Gastrocnemius medialis (tissue), 4 donors: ENCODE data around the gene LRMDA.

ENCODE experiments used
- CTCF ChIP-seq, 5 experiments: fragments of 450-650 bp in 3 of 5; fragments of 200-600 bp in 2 of 5; sonication (generic) in 2 of 5; IDR thresholded peaks in 4 of 5; conservative IDR thresholded peaks in 1 of 5; 1 replicate in 4 of 5; 2 replicates in 1 of 5; pipeline ENCODE4 v1.5.1; 2016 to 2019; ENCODE audit warnings: antibody characterized with exemption in 5 of 5, mild to moderate bottlenecking in 3 of 5, moderate library complexity in 3 of 5
- POLR2A ChIP-seq, 2 donors: fragments of 450-650 bp; IDR thresholded peaks; one replicate each; pipeline ENCODE4 v1.6.1; 2017; ENCODE audit warnings: antibody characterized with exemption in 2 of 2, mild to moderate bottlenecking in 2 of 2, moderate library complexity in 2 of 2

GRCh38 chr10:75540981-75541380 lies 109.6 kb downstream of the LRMDA start:
- no peak for TF ChIP-seq POLR2A (IDR thresholded peaks at IDR 0.05)
- no peak for TF ChIP-seq CTCF (IDR thresholded peaks at IDR 0.05 in 4 of 5, conservative IDR thresholded peaks at IDR 0.05 in 1 of 5)
